Measurements from ENCODE around the gene ATP1B4.

GRCh38 chrX:120332394-120332793 lies 29.5 kb upstream of the ATP1B4 start:
- no peak for TF ChIP-seq SNRNP70 (optimal IDR thresholded peaks at IDR 0.05; ENCODE audit: low read depth, low read length)
- TF ChIP-seq CTCF (IDR thresholded peaks at IDR 0.05 in 2 of 3, conservative IDR thresholded peaks at IDR 0.05 in 1 of 3; ENCODE audit: insufficient read depth in 2 of 3, low read depth in 1 of 3, low read length in 3 of 3) = no peak
- no peak for TF ChIP-seq ZNF184 (CRISPR knock-in tag; IDR thresholded peaks at IDR 0.05)
- TF ChIP-seq MAX (CRISPR knock-in tag; IDR thresholded peaks at IDR 0.05) = no peak
- TF ChIP-seq ZNF121 (CRISPR knock-in tag; conservative IDR thresholded peaks at IDR 0.05) = no peak
- no peak for TF ChIP-seq ZBTB8A (IDR thresholded peaks at IDR 0.05; ENCODE audit: partially characterized antibody)
- TF ChIP-seq SMARCA5 (IDR thresholded peaks at IDR 0.05) = no peak
- no peak for TF ChIP-seq FOXM1 (IDR thresholded peaks at IDR 0.05; ENCODE audit: low read depth)
- no peak for TF ChIP-seq FOXM1 (CRISPR knock-in tag; IDR thresholded peaks at IDR 0.05; ENCODE audit: low read depth)
